Stimulated activated CD4-positive, alpha-beta T cell treated with anti-CD3 and anti-CD28 coated beads, Interleukin-4, amount 100 ng/mL, for 24 hours (primary cell): ENCODE measurements around the gene PTPN23.
"Not testable (repeated sequence)": the region's sequence is repeated elsewhere in the genome, so short reads cannot be mapped to it uniquely, and the experiment has no call there.

Experiments used
- DNase-seq: peaks from one replicate; pipeline ENCODE4 v3.0.0-alpha.2; 2020

PTPN23 gene

DNA sequence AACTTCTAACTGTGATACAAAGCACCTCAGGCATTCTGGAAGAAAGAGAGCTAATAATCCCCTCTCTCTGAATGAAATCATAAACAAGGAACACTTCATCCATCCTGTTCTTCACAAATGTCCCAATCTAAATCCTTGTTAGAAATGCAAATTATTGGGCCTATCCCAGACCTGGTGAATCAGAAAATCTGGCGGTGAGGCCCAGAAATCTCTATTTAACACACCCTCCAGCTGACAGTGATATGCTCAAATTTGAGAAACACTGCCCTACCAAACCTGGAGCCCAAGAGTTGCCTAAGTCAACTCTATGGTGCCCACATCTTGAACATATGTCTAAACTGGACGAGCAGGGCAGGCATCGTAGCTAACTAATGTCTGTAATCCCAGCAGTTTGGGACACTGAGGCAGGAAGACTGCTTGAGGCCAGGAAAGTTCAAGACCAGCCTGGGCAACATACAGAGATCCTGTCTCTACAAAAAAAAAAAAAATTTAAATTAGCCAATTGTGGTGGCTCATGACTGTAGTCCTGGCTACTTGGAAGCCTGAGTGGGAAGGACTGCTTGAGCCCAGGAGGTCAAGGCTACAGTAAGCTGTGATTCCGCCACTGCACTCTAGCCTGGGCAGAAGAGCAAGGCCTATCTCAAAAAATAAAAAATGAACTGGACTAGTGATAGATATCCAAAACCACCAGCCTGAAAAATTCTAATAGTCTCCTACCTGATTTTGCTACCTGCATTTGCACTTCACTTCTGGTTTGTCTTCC lies 71.8 kb downstream of the PTPN23 start:
- no peak for DNase-seq

DNA sequence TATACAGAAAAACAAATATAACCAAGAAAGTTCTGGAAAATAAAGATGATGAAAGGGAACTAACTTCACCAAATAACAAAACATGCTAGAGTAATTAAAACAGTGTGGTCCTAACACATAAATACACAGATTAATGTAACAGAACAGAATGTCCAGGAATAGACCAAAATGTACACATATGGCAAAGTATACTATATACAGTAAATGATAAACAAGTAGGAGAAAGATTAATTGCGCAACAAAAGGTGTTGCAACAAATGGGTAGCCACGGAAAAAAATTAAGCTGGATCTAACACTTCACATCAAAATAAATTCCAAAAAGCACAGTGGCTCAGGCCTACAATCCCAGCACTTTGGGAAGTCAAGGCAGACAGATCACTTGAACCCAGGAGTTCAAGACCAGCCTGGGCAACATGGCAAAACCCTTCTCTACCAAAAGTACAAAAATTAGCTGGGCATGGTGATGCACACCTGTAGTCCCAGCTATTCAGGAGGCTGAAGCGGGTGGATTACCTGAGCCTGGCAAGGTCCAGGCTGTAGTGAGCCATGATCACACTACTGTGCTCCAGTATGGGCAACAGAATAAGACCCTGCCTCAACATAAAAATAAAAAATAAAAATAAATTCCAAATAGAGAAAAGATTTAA lies 75.1 kb downstream of the PTPN23 start:
- no peak for DNase-seq

DNA sequence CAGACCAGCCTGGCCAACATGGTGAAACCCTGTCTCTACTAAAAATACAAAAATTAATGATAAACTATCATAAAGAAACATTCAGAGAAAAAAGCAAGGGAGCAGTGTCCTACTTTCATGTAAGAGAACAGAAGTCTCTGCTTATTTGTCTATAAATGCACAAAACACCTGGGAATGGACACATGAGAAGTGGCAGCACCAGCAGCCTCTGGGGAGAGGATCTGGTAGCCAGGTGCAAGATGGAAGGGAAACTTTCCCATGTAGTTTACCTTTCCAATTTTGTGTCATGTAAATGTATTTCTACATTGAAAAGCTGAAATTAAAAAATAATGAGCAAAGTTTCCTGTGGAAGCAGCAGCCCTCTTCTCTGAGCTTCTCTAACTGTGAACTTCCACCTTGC lies 76.2 kb downstream of the PTPN23 start:
- no peak for DNase-seq

DNA sequence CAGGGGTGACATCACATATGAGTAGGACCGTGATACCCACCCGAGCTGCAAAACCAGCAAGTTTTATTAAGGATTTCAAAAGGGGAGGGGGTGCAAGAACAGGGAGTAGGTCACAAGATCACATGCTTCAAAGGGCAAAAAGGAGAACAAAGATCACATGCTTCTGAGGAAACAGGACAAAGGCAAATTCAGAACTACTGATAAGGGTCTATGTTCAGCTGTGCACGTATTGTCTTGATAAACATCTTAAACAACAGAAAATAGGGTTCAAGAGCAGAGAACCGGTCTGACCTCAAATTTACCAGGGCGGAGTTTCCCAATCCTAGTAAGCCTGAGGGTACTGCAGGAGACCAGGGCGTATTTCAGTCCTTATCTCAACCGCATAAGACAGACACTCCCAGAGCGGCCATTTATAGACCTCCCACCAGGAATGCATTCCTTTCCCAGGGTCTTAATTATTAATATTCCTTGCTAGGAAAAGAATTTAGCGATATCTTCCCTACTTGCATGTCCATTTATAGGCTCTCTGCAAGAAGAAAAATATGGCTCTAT lies 78.8 kb downstream of the PTPN23 start:
- DNase-seq = not testable (repeated sequence)
